Endothelial cell of umbilical vein (primary cell): ENCODE data around the gene MAPK8.

Experiments used
- FOS ChIP-seq: IDR thresholded peaks from 2 replicates; pipeline ENCODE4 v1.6.1; 2011; ENCODE audit warnings: mild to moderate bottlenecking, low read length, moderate library complexity, borderline replicate concordance; ENCODE audit not compliant: insufficient read depth
- JUN ChIP-seq: IDR thresholded peaks from 2 replicates; pipeline ENCODE4 v1.6.1; 2011; ENCODE audit warnings: borderline replicate concordance, low read depth; ENCODE audit not compliant: insufficient read length, insufficient read depth
- MAX ChIP-seq: IDR thresholded peaks from 2 replicates; pipeline ENCODE4 v1.6.1; 2011; ENCODE audit not compliant: insufficient read depth, insufficient read length
- POLR2A ChIP-seq: IDR thresholded peaks from 2 replicates; pipeline ENCODE4 v1.6.1; 2012; ENCODE audit warnings: low read depth, mild to moderate bottlenecking, control low read depth, low read length
- POLR2AphosphoS5 ChIP-seq: IDR thresholded peaks from 2 replicates; pipeline ENCODE4 v1.6.1; 2012; ENCODE audit warnings: low read depth, mild to moderate bottlenecking, control low read depth, low read length, moderate library complexity; ENCODE audit not compliant: insufficient read depth
- TF ChIP-seq, protein P1 (sequence below), 2 donors: IDR thresholded peaks; 1 replicate in 1 of 2; 2 replicates in 1 of 2; pipeline ENCODE4 v1.5.1; 2011; ENCODE audit warnings: low read length in 2 of 2, mild to moderate bottlenecking in 2 of 2, moderate library complexity in 2 of 2, control low read depth in 1 of 2, inconsistent platforms in 1 of 2, low read depth in 1 of 2; ENCODE audit not compliant: insufficient read depth in 1 of 2; ENCODE audit errors: extremely low read depth in 1 of 2

GRCh38 chr10:48416584-48417232, 110.2 kb downstream of the MAPK8 start:
- TF ChIP-seq POLR2A (no peak), POLR2AphosphoS5 (no peak), MAX (no peak), JUN (no peak), FOS (no peak)
- TF ChIP-seq, protein P1, sequence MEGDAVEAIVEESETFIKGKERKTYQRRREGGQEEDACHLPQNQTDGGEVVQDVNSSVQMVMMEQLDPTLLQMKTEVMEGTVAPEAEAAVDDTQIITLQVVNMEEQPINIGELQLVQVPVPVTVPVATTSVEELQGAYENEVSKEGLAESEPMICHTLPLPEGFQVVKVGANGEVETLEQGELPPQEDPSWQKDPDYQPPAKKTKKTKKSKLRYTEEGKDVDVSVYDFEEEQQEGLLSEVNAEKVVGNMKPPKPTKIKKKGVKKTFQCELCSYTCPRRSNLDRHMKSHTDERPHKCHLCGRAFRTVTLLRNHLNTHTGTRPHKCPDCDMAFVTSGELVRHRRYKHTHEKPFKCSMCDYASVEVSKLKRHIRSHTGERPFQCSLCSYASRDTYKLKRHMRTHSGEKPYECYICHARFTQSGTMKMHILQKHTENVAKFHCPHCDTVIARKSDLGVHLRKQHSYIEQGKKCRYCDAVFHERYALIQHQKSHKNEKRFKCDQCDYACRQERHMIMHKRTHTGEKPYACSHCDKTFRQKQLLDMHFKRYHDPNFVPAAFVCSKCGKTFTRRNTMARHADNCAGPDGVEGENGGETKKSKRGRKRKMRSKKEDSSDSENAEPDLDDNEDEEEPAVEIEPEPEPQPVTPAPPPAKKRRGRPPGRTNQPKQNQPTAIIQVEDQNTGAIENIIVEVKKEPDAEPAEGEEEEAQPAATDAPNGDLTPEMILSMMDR (IDR thresholded peaks at IDR 0.05; ENCODE audit: extremely low read depth in 1 of 2, insufficient read depth in 1 of 2, low read depth in 1 of 2, low read length in 2 of 2) = no peak
